Neutrophil (primary cell): ENCODE results near the gene KRT40.

ENCODE experiments used
- H3K27ac ChIP-seq: fragments of 200-600 bp; sonication (generic); 2 replicates; pipeline ENCODE4 v1.5.1; 2016; ENCODE audit warnings: mild to moderate bottlenecking, moderate library complexity
- H3K27me3 ChIP-seq: fragments of 200-600 bp; sonication (generic); 2 replicates; pipeline ENCODE4 v1.6.0; 2016; ENCODE audit warnings: mild to moderate bottlenecking
- H3K36me3 ChIP-seq: fragments of 200-600 bp; sonication (generic); 2 replicates; pipeline ENCODE4 v1.5.1; 2017
- H3K4me1 ChIP-seq, 2 experiments: fragments of 200-600 bp in 1 of 2; sonication (generic) in 1 of 2; 1 replicate in 1 of 2; 2 replicates in 1 of 2; pipeline versions ENCODE4 v1.5.1 to v1.6.1; 2013 to 2016; ENCODE audit warnings: low read depth in 1 of 2, low read length in 1 of 2, mild to moderate bottlenecking in 1 of 2, moderate library complexity in 1 of 2; ENCODE audit not compliant: control insufficient read depth in 1 of 2, insufficient read depth in 1 of 2
- H3K4me3 ChIP-seq, 2 experiments: fragments of 200-600 bp in 1 of 2; sonication (generic) in 1 of 2; 1 replicate in 1 of 2; 2 replicates in 1 of 2; pipeline ENCODE4 v1.5.1; 2013 to 2016; ENCODE audit warnings: low read depth in 1 of 2, low read length in 1 of 2, mild to moderate bottlenecking in 1 of 2, moderate library complexity in 1 of 2
- H3K9me3 ChIP-seq: fragments of 200-600 bp; sonication (generic); 2 replicates; pipeline ENCODE4 v1.5.1; 2016
- TF ChIP-seq, protein P1 (sequence below): fragments of 200-600 bp; sonication (generic); IDR thresholded peaks from 2 replicates; pipeline ENCODE4 v1.5.1; 2016; ENCODE audit warnings: antibody characterized with exemption

KRT40 gene

DNA sequence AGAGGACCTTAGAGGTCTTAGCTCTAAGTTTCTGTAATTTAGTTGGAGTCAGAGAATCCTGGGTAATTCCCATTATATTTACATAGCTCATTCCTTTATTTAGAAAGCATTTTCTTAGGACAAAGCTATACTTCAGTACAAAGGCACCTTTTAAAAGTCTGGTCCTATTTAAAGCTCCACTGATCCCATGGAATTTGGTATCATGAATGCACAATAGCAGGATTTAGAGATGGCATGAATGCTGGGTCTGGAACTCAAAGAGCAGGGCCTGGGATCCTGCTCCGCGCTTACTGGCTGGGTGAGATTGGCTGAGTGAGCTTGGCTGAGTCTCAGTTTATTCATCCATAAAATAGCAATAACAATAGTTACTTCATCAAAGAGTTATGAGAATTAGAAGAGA is 51.5 kb downstream of the KRT40 start:
- TF ChIP-seq, protein P1, sequence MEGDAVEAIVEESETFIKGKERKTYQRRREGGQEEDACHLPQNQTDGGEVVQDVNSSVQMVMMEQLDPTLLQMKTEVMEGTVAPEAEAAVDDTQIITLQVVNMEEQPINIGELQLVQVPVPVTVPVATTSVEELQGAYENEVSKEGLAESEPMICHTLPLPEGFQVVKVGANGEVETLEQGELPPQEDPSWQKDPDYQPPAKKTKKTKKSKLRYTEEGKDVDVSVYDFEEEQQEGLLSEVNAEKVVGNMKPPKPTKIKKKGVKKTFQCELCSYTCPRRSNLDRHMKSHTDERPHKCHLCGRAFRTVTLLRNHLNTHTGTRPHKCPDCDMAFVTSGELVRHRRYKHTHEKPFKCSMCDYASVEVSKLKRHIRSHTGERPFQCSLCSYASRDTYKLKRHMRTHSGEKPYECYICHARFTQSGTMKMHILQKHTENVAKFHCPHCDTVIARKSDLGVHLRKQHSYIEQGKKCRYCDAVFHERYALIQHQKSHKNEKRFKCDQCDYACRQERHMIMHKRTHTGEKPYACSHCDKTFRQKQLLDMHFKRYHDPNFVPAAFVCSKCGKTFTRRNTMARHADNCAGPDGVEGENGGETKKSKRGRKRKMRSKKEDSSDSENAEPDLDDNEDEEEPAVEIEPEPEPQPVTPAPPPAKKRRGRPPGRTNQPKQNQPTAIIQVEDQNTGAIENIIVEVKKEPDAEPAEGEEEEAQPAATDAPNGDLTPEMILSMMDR: no peak
- H3K27ac ChIP-seq: no peak overlapping the region
- no peaks in the 10 kb centered on the region for H3K9me3 ChIP-seq
- peaks cover 9% of the 10 kb centered on the region for H3K27me3 ChIP-seq
- H3K4me1 ChIP-seq: peaks cover 31 to 48% of the 10 kb centered on the region in 2 experiments
- H3K4me3 ChIP-seq: no peak overlapping the region
- H3K36me3 ChIP-seq: peaks cover 56% of the 10 kb centered on the region

DNA sequence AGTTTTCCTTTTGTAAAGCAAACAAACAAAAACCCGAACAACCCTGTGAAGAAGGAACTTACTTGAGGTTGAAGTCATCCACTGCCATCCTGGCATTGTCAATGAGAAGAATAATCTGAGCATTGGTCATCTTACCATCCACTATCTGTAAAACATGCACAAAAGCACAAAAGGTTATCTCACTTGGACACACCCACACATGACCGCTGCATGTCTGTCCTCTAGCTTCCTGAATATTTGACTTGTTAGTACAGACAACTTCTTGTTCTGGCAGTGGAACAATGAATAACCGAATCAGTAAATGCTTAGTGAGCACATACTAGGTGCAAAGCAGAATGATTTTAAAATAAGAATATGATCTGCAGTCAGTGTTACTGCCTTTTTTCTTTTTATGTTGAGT is 52.8 kb downstream of the KRT40 start:
- H3K9me3 ChIP-seq: no peaks in the 10 kb centered on the region
- TF ChIP-seq, protein P1: no peak
- peaks cover 20 to 35% of the 10 kb centered on the region in 2 experiments for H3K4me1 ChIP-seq
- H3K27me3 ChIP-seq: peaks cover 16% of the 10 kb centered on the region
- peaks cover 69% of the 10 kb centered on the region for H3K36me3 ChIP-seq
- H3K27ac ChIP-seq: no peak overlapping the region
- H3K4me3 ChIP-seq: no peak overlapping the region
